HG03354 (cell line): ENCODE measurements around the gene SPTB.

Experiments
- ATAC-seq: cut with Tn5 transposase; IDR thresholded peaks from one replicate; pipeline ENCODE4 v1.9.1; 2021; ENCODE audit warnings: mild to moderate bottlenecking; ENCODE audit not compliant: unreplicated experiment, poor library complexity, severe bottlenecking

SPTB gene

DNA sequence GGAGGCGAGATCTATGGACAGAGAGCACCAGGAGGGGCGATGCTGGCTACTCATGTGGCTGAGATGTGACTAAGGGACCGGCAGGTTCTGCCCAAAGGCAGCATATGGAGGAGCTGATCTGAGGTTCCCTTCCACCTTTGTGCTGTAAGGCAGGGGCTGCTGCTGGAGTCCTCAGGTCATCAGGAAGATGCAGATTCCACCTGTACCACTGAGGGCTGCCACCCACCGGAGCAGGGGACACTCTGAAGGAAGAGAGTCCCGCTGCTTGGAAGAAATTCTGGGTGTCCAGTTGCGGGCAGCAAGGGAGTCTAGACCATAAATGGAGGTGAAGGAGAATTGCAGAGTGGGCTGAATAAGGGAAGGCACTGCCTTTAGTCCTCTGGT is 120.2 kb downstream of the SPTB start:
- no peak for ATAC-seq

DNA sequence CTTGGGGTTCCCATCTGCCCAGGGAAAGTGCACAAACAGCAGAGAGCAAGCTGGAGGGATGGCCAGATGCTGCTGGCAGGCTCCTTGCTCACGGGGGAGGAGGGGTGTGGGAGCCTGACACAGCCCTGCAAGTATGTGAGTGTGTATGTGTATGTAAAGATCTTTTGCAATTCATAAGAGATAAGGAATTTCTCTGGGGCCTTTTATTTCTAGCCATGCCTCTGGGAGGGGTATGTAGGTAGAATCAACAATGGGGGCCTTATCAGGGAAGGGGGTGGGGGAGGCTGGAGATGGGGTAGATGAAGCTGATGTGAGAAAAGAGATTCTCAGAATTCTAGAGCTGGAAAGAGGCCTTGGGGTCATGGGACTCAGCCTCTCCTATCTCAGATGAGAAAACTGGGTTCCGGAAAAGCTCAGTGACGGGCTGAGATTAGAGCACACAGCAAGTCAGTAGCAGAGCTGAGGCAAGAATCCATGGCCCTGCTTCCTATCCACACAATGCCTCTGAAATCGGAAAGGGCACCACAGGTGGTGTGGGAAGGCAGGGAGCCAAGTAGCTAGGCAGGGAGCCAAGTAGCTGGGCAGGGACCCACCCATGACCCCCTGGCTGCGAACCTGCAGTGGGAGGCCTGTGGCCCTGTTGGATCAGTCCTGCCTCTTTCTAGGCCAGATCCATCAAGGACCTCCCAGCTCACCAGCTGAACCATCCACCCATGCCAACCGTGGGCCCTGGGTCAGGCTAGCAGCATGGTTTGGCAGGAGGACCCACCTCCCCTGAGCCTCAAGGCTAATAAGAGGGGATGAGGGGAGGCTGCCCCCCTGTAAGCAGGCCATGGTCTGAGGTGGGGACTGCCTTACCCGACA is 120.8 kb downstream of the SPTB start:
- no peak for ATAC-seq

GRCh38 chr14:64758025-64758521 is 121.6 kb downstream of the SPTB start:
- no peak for ATAC-seq

DNA sequence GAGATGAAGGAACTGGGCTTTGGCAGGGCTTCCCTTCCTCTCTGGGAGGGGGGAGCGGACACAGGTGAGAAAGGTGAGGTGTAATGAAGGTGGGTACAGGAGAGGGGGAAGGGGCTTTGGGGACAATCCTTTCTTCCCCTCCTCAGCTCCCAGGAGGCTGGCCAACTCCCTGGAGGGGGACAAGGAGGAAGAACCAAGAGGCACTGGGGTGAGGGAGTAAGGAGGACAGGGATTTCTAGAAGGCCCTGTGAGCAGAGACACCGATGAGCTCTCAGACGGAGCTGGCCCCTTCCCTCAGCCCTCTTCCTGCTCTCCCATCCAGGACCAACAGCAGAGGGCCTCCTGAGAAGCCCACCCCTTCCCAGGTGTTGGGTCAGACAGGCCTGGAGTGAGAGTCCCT is 122.1 kb downstream of the SPTB start:
- ATAC-seq: no peak

- ATAC-seq: no peak
Observed at GRCh38 chr14:64756712-64757111, 123.0 kb downstream of the SPTB start.

DNA sequence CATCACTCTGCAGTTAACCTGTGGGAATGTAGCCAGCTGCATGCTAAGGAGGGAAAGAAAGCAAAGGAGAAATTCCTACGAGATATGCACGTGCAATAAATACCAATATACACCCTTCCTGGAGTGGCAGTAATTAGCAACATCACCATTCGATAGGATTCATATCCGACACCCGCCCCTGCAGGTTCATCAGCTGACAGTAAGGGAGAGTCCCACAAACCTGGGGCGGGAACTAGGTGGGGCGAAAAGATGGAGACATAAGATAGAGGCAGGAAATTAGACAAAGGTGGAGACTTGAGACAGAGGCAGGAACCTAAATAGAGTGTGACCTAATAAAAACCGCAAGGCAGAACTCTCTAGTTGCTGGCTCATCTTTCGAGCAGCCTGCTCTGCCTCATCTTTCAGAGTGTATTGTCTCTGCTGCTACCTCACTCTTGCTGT is 123.9 kb downstream of the SPTB start:
- no peak for ATAC-seq

- ATAC-seq: no peak
Observed at GRCh38 chr14:64754685-64755084, 125.0 kb downstream of the SPTB start.

GRCh38 chr14:64753999-64754398 is 125.7 kb downstream of the SPTB start:
- no peak for ATAC-seq

- no peak for ATAC-seq
Observed at GRCh38 chr14:64753374-64753773, 126.3 kb downstream of the SPTB start.

DNA sequence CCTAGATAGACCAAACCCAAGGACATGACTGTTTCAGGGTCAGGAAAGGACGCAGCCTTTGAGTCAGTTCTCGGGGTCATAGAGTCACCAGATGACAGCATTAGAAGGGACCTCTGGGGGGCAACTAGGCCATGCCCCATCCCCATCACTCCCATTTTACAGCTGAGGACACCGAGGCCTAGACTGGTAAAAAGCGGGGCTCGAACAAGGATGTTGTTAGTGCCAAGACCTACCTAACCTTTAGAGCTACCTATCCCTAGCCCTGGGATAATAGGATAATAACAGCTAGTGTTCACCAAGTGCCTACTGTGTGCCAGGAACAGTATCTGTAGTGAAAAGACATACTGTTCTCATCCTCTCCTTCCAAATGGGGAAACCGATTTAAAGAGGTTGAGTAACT is 126.8 kb downstream of the SPTB start:
- no peak for ATAC-seq

- no peak for ATAC-seq
Observed at GRCh38 chr14:64748995-64749714, 130.6 kb downstream of the SPTB start.

DNA sequence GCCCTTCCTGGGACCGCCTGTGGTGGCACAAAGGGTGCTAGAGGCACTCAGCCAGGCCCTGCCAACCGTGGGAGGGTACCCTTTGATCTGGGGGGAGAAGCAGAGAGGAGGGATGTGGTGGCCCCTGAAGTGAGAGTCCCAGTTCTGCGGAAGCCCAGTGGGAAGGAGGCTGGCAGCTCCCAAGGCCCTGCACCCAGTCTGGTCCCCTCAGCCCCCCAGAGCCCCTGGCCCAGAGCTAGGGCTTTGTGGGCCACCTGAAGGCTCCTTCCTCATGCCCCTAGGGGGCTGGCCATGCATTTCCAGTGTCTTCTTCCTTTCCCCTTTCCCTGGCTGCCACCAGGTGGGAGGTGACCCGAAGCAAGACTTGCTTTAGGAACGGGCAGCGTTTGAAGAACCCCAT is 131.2 kb downstream of the SPTB start:
- no peak for ATAC-seq

- no peak for ATAC-seq
Observed at GRCh38 chr14:64747327-64747726, 132.4 kb downstream of the SPTB start.

DNA sequence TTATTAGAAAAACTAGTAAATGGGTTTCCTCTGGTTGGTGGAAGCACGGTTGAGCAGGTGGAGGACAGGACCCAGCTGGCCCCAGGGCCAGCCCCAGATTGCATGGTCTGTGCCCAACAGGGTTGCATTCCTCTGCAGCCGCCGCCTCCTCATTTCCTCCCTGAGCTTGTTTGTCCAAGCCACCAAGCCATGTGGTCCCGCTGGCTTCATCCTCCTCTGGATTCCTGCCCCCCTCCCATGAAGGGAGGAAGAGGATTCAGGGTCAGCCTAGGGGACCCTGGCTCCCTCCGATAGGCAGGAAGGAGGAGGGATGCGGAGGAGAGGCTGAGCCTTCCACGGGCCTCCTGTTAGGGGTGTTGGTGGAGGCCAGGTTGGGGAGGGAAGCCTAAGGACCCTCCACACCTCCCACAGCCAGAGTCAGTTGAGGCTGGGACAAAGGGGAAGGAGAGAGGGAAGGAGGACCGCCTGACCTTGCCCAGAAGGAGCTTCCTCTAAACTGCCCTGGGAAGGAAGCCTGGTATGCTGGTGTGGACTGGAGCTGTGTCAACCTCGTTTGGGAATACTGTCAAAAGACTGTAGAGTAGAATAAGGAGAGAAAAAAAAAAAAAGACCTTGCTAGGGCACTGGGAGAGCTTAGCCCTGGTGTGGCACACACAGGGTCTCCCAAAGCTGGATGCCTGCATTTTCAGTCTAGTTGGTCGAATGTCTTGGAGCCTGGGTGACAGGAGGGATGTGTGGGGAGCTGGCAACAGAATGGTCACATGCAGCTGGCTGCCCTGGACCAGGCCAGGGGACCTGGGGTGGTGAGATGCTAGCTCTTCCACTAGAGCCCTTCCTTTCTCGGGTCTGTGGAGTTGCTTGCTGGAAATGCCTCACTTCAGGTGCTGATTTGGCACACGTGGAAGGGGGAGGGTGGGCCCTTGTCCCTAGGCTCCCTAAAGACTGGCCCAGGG is 133.1 kb downstream of the SPTB start:
- ATAC-seq: no peak

DNA sequence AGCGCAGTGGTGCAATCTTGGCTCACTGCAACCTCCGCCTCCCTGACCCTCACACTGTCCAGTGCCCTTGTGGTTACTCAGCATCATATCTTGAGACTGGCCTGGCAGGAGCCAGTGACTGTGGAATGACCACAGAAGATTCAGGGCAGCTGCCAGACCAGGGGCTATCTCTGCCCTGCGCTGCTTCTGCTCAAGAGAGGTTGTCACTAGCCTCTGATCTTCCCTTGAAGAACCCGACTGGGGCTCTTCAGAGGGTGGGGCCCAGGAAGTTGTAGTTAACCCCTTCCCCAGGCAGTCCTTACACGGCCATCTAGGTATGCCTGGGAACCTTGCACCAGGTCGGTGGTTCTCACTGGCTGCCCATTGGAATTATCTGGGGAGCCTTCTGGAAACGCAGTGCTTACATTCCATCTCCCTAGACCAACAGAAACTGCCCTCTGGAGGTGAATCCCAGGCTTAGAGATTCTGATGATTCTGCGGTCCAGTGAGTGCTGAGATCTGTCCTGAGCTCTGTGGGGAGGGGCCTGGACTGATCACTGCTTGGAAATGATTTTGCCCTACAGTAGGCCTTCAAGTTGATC is 134.1 kb downstream of the SPTB start:
- no peak for ATAC-seq

DNA sequence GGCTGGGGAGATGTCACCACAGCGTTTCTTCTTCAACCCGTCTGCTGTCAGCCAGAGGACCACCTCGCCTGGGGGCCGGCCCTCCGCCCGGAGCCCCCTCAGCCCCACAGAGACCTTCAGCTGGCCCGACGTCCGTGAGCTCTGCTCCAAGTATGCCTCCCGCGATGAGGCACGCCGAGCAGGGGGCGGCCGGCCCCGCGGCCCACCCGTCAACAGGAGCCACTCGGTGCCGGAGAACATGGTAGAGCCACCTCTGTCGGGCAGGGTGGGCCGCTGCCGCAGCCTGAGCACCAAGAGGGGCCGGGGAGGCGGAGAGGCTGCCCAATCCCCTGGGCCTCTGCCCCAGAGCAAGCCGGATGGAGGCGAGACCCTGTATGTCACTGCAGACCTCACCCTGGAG is 136.6 kb downstream of the SPTB start:
- ATAC-seq: no peak

DNA sequence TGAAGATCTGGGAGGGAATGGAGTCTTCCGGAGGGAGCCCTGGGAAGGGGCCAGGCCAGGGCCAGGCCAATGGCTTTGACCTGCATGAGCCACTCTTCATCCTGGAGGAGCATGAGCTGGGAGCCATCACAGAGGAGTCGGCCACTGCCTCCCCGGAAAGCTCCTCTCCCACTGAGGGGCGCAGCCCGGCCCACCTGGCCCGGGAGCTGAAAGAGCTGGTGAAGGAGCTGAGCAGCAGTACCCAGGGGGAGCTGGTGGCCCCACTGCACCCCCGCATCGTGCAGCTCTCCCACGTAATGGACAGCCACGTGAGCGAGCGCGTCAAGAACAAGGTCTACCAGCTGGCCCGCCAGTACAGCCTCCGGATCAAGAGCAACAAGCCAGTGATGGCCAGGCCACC is 137.7 kb downstream of the SPTB start:
- no peak for ATAC-seq

GRCh38 chr14:64741200-64741599 is 138.5 kb downstream of the SPTB start:
- no peak for ATAC-seq

- ATAC-seq: no peak
Observed at GRCh38 chr14:64738281-64738804, 141.4 kb downstream of the SPTB start.
